ENCODE data around the gene AVEN.

AVEN gene

DNA sequence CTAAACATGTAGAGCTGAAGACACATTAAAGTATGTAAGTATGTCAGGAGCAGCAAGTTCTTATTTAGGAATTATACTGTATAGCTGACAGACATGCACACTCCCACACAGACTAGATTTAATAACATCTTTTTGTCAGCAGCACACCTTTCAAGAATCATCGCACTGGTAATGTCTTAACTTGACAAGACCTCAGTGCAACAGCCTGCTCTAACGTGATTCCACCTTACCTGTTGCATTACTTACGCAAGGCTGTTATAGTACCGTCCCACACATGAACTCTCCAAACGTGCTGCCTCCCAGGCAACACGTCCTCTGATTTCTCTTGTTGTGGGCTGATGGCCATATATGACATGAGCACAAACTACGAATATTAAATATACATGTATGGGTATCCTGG is 58.8 kb downstream of the AVEN start:
- TF ChIP-seq GATA3 (IDR thresholded peaks at IDR 0.05; ENCODE audit: low read depth, low read length) (no peak), GATA2 (IDR thresholded peaks at IDR 0.05; ENCODE audit: low read depth, low read length) (no peak)

DNA sequence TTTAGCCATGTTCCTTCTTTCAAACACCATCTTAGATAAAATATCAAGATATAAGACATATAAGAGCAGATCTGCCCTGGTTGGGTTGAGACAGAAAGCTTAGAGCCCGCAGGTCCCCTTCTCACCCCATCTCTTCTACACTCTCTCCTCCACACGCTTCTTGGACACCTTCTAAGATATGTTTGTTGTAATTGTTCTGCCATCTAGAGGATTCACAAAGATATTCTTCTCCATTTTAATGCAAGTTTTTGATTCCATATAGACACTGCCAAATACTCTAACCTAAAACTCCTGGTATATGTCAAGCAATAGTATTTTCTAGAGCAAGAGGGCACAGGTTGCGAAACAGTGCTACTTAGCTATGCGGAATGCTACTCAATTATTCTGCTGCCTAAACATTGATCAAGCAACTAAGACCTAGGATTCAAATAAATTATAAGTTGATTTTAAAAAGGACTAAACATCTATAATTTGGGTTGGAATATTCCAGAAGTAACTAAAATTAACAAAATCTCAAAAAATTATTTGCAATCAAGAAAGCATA is 63.9 kb downstream of the AVEN start:
- no peak for TF ChIP-seq GATA3 (IDR thresholded peaks at IDR 0.05; ENCODE audit: low read depth, low read length)
- TF ChIP-seq GATA2 (IDR thresholded peaks at IDR 0.05; ENCODE audit: low read depth, low read length): no peak

DNA sequence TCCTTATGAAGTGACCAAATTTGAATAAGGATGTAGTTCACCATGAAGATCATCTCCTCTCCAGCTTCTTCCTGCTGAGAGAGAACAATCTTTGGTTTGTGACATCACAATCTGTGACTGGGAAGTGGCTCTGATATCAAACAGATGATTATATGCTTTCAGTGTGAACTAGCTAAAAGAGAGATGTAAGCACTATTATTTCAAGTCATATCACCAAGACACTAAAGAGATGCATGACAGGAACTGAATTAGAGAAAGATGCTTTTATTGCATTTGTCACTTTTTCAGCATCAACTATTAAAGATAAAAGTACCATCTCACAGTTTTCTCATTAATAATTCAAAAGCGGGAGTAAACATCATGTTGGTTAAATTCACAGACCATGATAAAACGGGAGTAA is 67.2 kb downstream of the AVEN start:
- no peak for TF ChIP-seq GATA3 (IDR thresholded peaks at IDR 0.05; ENCODE audit: low read depth, low read length)
- TF ChIP-seq GATA2 (IDR thresholded peaks at IDR 0.05; ENCODE audit: low read depth, low read length): no peak

DNA sequence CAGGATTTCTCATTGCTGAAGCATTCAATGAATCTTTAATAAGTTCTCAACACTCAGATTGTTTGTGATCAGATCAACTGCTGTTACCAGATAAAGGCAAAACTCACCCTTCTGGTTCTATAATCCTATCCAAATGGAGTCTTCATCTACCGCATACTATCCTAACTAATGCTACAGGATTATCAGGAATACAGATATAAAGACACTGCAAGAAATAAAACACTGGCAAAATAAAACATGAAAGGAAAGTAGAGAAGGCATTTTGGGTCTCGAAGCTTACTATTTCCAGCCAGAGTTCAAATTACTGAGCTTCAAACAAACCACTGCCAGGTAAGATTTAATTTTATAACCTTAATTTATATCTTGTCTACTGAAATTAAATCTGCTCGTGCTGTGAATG is 70.2 kb downstream of the AVEN start:
- TF ChIP-seq GATA3 (IDR thresholded peaks at IDR 0.05; ENCODE audit: low read depth, low read length) (no peak), GATA2 (IDR thresholded peaks at IDR 0.05; ENCODE audit: low read depth, low read length) (no peak)

DNA sequence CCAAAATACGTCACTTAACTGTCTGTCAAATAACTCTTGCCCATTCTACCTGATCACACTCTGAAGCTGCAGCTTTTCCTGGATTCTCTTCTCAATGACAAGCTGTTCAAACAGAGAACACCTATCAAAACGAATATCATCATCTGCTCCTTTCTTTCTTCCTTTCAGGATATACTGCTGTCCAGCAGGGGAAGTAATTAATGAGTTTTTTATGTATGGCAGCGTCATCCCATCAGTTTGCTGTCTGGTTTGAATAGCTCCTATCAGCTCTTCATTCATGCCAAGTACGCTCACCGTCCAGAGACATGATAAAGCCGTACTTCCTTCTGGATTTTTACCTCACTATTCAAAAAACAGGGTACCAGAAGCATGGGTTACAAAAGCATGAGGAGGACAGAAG is 70.8 kb downstream of the AVEN start, which contains the start of gene CHRM5:
TSS of gene CHRM5 (plus strand) at position 274 of the 400 bp plus-strand sequence. CDS start 94,221 bp downstream, outside the sequence.
- TF ChIP-seq GATA2 (IDR thresholded peaks at IDR 0.05; ENCODE audit: low read depth, low read length): no peak
- no peak for TF ChIP-seq GATA3 (IDR thresholded peaks at IDR 0.05; ENCODE audit: low read depth, low read length)

DNA sequence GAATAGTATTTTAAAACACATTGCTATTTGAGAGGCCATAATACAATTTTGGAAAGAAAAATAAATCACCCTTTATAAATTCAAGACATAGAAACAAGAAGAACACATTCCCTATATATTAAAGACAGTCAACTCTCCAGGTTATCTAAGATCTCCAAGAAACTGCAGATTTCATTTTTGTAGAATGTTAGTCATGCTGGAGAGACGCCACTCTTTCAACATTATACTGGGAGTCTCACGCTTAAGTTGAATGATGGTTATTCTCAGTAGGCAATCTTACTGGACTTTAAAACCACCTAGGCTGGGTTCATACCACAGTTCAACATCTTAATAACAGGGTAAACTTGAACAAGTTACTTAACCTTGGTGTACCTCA is 74.4 kb downstream of the AVEN start:
- TF ChIP-seq GATA3 (IDR thresholded peaks at IDR 0.05; ENCODE audit: low read depth, low read length) (no peak), GATA2 (IDR thresholded peaks at IDR 0.05; ENCODE audit: low read depth, low read length) (no peak)

DNA sequence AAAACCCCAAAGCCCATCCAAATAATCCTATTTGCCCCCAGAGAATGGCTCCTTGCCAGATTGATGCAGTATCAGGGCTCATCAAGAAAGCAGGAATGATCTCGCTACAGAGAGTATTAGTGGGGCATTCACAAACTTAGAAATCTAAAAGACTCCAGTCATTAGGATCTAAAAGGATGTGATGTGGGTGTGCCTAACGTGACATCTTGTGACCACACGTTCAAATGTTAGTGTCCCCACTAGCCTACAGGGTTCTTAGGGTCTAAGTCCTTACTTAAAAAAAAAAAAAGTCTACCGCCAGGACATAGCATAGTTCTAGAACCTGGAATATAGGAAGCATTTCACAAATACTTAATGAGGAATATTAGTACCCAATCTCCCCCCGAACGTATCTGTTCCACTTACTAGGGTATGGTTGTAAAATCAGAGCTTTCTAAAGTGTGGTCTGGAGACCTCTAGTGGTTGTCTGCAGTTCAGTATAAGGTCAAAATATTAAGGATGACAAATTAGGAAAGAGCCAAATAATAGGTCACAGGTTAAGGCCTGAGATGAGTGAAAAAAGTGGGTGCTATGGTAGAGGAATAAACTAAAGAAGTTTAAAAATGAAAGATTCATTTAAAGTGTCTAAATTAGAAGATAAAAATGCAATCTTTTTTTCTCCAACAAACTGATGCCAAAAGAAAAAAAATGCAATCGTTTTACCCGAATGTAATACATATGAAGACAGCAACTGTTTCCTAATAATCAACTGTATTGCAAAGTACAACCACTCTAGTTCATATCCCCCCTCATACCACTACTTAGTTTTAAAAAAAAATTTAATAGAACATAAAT is 75.0 kb downstream of the AVEN start:
- TF ChIP-seq GATA2 (IDR thresholded peaks at IDR 0.05; ENCODE audit: low read depth, low read length): no peak
- no peak for TF ChIP-seq GATA3 (IDR thresholded peaks at IDR 0.05; ENCODE audit: low read depth, low read length)

DNA sequence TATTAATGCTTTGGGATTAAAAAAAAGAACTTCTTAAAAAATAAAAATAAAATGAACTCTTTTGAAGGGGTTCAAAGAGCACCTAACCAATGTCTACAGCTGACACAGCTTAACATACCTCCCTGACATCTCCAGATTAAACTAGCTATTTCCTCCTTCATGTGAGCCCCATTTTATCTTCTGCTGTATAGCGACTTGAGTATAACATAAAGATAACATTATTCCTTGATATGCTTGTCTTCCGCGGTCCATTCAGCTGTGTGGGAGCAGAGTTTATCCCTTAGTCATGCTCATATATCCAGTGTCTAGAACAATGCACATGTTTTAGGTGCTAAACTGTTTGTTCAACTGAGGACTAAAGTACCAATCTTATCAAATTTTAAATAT is 78.5 kb downstream of the AVEN start:
- no peak for TF ChIP-seq GATA2 (IDR thresholded peaks at IDR 0.05; ENCODE audit: low read depth, low read length)

DNA sequence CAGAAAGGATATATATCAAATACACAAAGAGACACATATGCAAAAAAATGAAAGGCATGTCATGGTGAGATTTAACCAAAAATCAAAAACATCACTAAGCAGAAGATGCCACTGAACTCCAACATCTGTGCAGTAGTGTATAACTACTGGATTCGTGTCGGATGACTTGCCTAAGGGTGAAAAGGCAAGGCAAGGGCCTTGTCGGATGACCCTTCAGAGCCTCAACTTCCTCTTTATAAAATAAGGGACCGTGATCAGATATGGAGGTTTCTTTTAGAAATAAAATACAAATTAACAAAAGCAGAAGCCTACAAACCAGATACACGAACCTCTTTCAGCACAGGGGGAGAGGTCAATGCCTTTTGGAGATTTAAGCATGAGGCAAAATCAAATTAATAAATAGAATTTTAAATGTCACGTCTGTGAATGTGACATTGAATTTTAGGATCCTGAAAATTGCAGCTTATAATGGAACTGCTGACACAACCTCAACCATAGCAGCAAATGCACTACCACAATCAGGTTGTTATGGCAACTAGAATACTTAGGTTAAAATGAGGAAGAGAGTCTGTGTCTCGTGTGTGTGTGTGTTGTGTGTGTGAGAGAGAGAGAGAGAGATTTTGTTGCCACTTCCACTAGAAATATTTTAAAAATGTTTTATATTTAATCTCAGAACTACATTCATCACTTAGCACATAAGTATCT is 79.0 kb downstream of the AVEN start:
- TF ChIP-seq GATA3 (IDR thresholded peaks at IDR 0.05; ENCODE audit: low read depth, low read length) (no peak), GATA2 (IDR thresholded peaks at IDR 0.05; ENCODE audit: low read depth, low read length) (no peak)

DNA sequence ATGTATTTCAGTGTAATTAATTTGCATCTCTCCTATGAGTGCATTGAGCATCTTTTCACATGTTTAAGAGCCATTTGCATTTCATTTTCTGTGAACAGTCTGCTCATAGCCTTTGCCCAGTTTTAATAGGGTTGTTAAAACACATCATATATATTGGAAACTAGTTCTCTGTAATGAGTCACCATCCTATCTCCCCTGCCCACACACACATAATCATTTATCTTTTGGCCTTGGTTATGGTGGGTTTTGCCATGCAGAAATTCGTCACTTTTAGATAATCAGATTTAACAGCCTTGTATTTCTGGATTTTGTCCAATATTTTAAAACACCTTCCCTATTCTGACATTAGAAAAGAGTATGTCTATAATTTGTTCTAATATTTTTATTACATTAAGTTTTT is 82.6 kb downstream of the AVEN start:
- TF ChIP-seq GATA2 (IDR thresholded peaks at IDR 0.05; ENCODE audit: low read depth, low read length): no peak
- TF ChIP-seq GATA3 (IDR thresholded peaks at IDR 0.05; ENCODE audit: low read depth, low read length): no peak

DNA sequence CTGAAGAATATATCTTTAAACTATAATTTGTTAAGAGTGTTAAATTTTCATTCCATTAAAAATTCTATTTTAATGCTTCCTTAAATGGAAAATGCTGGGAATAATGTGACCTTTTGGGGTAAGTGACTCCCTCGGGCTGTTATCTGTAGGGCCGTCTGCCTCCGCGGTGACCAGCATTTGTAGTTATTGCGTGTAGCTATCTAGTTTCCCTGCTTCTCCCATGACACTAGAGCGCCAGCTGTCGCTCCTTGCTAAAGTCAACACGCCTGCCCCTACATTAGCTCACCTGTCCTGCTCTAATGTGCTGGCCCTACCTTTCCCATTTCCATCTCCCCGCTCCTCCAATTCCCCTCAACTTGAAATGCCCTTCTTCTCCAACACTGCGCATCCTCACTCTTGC is 83.1 kb downstream of the AVEN start:
- no peak for TF ChIP-seq GATA3 (IDR thresholded peaks at IDR 0.05; ENCODE audit: low read depth, low read length)
- no peak for TF ChIP-seq GATA2 (IDR thresholded peaks at IDR 0.05; ENCODE audit: low read depth, low read length)

DNA sequence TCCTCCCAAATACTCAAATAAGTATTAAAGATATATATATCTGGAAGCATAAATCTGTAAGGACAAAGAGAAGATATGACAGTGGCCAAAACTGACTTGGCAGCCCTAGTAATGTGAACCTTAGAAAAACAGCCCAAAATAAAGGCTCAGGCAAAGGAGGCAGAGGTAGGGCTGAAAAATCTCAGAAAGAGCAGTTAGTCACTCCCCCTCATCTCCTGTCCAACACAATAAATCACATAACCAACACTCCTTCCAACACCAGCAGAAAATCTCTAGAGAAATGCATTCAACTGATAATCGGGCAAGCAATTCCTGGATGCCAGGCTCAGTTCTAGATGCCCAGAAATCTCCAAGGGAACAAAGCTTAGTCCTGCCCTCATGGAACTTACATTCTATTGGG is 92.9 kb downstream of the AVEN start:
- TF ChIP-seq GATA2 (IDR thresholded peaks at IDR 0.05; ENCODE audit: low read depth, low read length): no peak
- no peak for TF ChIP-seq GATA3 (IDR thresholded peaks at IDR 0.05; ENCODE audit: low read depth, low read length)

DNA sequence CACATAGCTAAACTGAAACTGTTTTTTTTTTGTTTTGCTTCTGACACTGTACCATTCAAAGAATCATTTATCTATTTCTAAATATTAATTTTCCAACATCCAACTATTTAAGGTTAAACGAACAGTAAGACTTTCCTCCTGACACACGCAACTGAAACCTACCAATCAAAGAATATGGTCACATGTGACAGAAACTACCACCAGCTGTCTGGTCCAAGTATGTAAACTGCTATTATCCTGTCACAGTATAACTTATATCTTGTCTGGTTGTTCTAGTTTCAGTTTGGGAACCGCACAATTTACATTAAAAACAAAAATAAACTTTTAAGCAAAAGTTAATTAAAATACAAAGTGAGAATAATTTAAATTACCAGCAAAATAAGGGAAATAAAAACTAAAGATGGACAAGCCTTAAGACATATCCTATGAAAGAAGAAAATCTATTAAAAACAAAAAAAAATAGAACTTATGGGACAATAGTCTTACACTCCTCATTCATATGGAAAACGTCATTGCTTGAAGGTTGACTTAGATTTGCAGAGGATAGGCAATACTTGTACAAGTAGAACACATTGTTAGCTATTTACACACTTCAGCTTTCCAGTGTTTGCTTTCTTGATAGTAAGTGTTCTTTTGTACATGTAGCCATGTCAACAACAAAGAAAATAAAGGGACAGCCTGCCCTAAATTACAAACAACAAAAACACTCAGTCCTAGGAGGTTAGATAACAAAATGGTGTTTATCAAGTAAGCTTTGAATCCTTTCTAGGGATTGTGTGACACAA is 97.5 kb downstream of the AVEN start:
- no peak for TF ChIP-seq GATA2 (IDR thresholded peaks at IDR 0.05; ENCODE audit: low read depth, low read length)
- TF ChIP-seq GATA3 (IDR thresholded peaks at IDR 0.05; ENCODE audit: low read depth, low read length): no peak

DNA sequence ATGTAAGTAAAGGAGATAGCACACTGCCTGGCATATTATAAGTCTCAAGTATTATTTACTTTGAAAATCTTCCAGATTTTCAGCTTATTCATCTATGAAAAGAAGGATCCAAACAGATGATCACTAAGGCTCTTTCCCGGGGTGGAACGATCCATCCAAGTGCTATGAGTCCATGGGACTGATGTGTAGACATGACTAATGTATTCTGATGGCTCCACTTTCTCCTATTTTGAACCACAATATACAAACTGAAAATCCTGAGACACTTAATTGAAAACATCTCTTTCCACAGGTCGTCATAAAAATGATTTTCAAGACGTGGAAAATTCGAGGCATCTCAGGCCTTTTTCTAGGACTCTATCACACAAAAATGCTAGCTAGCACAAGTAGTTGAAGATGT is 104.1 kb downstream of the AVEN start:
- TF ChIP-seq GATA2 (IDR thresholded peaks at IDR 0.05; ENCODE audit: low read depth, low read length): no peak
- TF ChIP-seq GATA3 (IDR thresholded peaks at IDR 0.05; ENCODE audit: low read depth, low read length): no peak
